Kidney (tissue), 14 donors: Measurements from ENCODE around the gene EDARADD. TPM values are rescaled to one million over a fixed set of nuclear protein-coding genes. Genes with fewer than 3 reads are reported as not detected.
"Not testable (repeated sequence)": the region's sequence is repeated elsewhere in the genome, so short reads cannot be mapped to it uniquely, and the experiment has no call there.

ENCODE experiments used
- DNase-seq, 5 donors: peaks; one replicate each; pipeline ENCODE4 v3.0.0-alpha.2; 2013 to 2020
- FAIRE-seq: peaks from 2 replicates; lab custom pipeline; 2012; peaks lifted over from hg19 to GRCh38; lab: Jason Lieb, UNC
- H3K27ac ChIP-seq, 2 donors: one replicate each; pipeline ENCODE4 v1.7.0; 2013; ENCODE audit warnings: low read depth in 2 of 2, low read length in 2 of 2, inconsistent platforms in 1 of 2
- H3K27me3 ChIP-seq: one replicate; pipeline ENCODE4 v1.7.1; 2013; ENCODE audit warnings: low read length, inconsistent platforms; ENCODE audit not compliant: control insufficient read depth, insufficient read depth
- H3K36me3 ChIP-seq, 3 donors: one replicate each; pipeline versions ENCODE4 v1.7.0 to v1.7.1; 2013; ENCODE audit warnings: low read length in 3 of 3, control low read depth in 1 of 3, inconsistent platforms in 1 of 3; ENCODE audit not compliant: insufficient read depth in 3 of 3, control insufficient read depth in 2 of 3
- H3K4me1 ChIP-seq, 3 donors: one replicate each; pipeline versions ENCODE4 v1.7.0 to v1.7.1; 2013; ENCODE audit warnings: low read length in 3 of 3, inconsistent platforms in 1 of 3, low read depth in 1 of 3; ENCODE audit not compliant: control insufficient read depth in 2 of 3, insufficient read depth in 2 of 3
- H3K4me3 ChIP-seq, 3 donors: one replicate each; pipeline versions ENCODE4 v1.7.0 to v1.8.1; 2013; ENCODE audit warnings: low read length in 3 of 3, control low read depth in 1 of 3, inconsistent platforms in 1 of 3
- H3K9ac ChIP-seq, 3 donors: one replicate each; pipeline versions ENCODE4 v1.7.0 to v1.7.1; 2013; ENCODE audit warnings: low read length in 3 of 3, control low read depth in 1 of 3, inconsistent platforms in 1 of 3
- H3K9me3 ChIP-seq, 3 donors: one replicate each; pipeline versions ENCODE4 v1.7.0 to v1.7.1; 2013; ENCODE audit warnings: low read length in 3 of 3, control low read depth in 1 of 3, inconsistent platforms in 1 of 3; ENCODE audit not compliant: control insufficient read depth in 2 of 3, insufficient read depth in 1 of 3
- intact Hi-C: fragments of 100-400 bp; cut with DNase I; formaldehyde crosslinking; loops from one replicate; pipeline ENCODE4 v1.11.1; 2022
- polyA plus RNA-seq: library from polyadenylated mRNA; stranded (reverse); fragments of 350-450 nt; fragmentation: Illumina TruSeq; extraction: RNeasy Lipid Tissue Mini Kit (QIAGEN cat#74804); gene quantifications from one replicate; pipeline ENCODE4 v1.2.3, GENCODE V29; 2014; ENCODE audit warnings: low read depth, low replicate concordance; ENCODE audit not compliant: insufficient read depth
- total RNA-seq: library from RNA; stranded (reverse); fragmentation: NEBNext Ultra II Directional; extraction: Animal tissue kit (Norgen Biotek cat#: 25700); gene quantifications from one replicate; pipeline ENCODE4 v1.2.1, GENCODE V29; 2021
- TF ChIP-seq, protein P1 (sequence below): IDR thresholded peaks from 3 replicates; pipeline ENCODE4 v1.5.1; 2012; ENCODE audit warnings: mild to moderate bottlenecking, moderate library complexity, borderline replicate concordance; ENCODE audit not compliant: insufficient read depth; ENCODE audit errors: extremely low read depth
- donor health status: control.
- donor health status: control.
- donor health status: control.
- donor health status: control.
- donor health status: control.
- donor health status: DM: yes; HTN: yes; CAD: no.
- donor health status: Normal renal cell carcinoma (clear cell type).

The EDARADD gene
- total and polyA plus RNA-seq, 2 donors from 2014 or later, result 0.82 to 2.2 TPM

GRCh38 chr1:236486356-236487002 lies 92.4 kb downstream of the EDARADD start:
- no peaks in the 10 kb centered on the region for H3K4me1 ChIP-seq
- H3K27me3 ChIP-seq, result no peaks in the 10 kb centered on the region
- TF ChIP-seq, protein P1, sequence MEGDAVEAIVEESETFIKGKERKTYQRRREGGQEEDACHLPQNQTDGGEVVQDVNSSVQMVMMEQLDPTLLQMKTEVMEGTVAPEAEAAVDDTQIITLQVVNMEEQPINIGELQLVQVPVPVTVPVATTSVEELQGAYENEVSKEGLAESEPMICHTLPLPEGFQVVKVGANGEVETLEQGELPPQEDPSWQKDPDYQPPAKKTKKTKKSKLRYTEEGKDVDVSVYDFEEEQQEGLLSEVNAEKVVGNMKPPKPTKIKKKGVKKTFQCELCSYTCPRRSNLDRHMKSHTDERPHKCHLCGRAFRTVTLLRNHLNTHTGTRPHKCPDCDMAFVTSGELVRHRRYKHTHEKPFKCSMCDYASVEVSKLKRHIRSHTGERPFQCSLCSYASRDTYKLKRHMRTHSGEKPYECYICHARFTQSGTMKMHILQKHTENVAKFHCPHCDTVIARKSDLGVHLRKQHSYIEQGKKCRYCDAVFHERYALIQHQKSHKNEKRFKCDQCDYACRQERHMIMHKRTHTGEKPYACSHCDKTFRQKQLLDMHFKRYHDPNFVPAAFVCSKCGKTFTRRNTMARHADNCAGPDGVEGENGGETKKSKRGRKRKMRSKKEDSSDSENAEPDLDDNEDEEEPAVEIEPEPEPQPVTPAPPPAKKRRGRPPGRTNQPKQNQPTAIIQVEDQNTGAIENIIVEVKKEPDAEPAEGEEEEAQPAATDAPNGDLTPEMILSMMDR, result no peak
- H3K27ac ChIP-seq, result no peak overlapping the region
- no peaks in the 10 kb centered on the region for H3K9me3 ChIP-seq
- FAIRE-seq, result no peak
- no peaks in the 10 kb centered on the region for H3K36me3 ChIP-seq
- H3K9ac ChIP-seq, result no peak overlapping the region
- no peak overlapping the region for H3K4me3 ChIP-seq
- intact Hi-C loops, result no loop called here
- no peak for DNase-seq

DNA sequence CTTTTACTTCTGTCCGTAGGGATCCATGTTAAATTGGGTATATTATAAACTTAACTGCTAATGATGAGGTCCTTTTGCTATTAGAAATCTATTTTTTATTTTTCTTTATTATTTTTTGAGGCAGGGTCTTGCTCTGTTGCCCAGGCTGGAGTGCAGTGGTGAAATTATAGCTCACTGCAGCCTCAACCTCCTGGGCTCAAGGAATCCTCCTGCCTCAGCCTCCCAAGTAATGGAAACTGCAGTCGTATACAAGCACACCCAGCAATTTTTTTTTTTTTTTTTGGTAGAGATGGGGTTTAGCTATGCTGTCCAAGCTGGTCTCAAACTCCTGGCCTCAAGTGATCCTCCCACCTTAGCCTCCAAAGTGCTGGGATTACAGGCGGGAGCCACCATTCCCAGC lies 95.1 kb downstream of the EDARADD start:
- intact Hi-C loops, H3K36me3 ChIP-seq, DNase-seq, FAIRE-seq, H3K9ac ChIP-seq, H3K27ac ChIP-seq, H3K27me3 ChIP-seq, H3K4me1 ChIP-seq, H3K9me3 ChIP-seq, H3K4me3 ChIP-seq: not testable (repeated sequence)

DNA sequence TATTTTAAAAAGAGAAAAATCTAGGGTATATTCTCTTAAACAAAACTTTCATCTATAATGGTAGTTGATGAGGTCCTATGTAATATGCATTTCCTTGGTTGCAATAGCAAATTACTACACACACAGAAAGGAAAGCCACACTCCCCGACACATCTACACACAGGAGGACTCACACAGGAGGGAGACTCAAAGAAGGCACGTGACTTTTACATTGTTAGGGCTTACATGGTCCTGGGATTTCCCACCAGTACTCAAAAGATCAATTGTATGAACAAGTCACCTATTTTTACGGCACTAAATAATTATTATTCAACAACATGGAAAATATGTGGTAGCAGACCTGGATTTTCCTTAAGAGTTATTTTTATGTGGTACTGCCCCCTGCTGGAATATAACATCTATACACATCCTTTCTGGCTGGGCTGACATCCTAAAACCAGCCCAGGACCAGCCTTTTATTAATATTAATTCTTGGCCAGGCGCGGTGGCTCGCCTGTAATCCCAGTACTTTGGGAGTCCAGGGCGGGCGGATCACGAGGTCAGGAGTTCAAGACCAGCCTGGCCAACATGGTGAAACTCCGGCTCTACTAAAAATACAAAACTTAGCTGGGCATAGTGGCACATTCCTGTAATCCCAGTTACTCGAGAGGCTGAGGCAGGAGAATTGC lies 95.8 kb downstream of the EDARADD start:
- TF ChIP-seq, protein P1, result peak; percentile 56
- intact Hi-C loops, result loop anchor here (5.0 kb wide), 1 partner anchor 383 kb away; no protein-coding TSS in a partner anchor
- Histone ChIP-seq H3K27me3 (no peaks in the 10 kb centered on the region), H3K27ac (no peak overlapping the region), H3K4me3 (no peak overlapping the region), H3K9ac (no peak overlapping the region), H3K4me1 (no peaks in the 10 kb centered on the region), H3K9me3 (no peaks in the 10 kb centered on the region), H3K36me3 (no peaks in the 10 kb centered on the region)
- peak in 2 of 5 donors; percentile 48 to 78 for DNase-seq
- FAIRE-seq, result no peak

- intact Hi-C loops, result loop anchor here (5.0 kb wide), 1 partner anchor 384 kb away; no protein-coding TSS in a partner anchor
- Histone ChIP-seq H3K27me3 (no peaks in the 10 kb centered on the region), H3K36me3 (no peaks in the 10 kb centered on the region), H3K4me1 (no peaks in the 10 kb centered on the region), H3K27ac (no peak overlapping the region), H3K4me3 (no peak overlapping the region), H3K9ac (no peak overlapping the region), H3K9me3 (no peaks in the 10 kb centered on the region)
- DNase-seq (no peak), FAIRE-seq (no peak)
- TF ChIP-seq, protein P1, result no peak
These were observed 97.5 kb downstream of the EDARADD start for GRCh38 chr1:236491469-236492136.
